GM18520 (cell line): ENCODE measurements around the gene AKT3.
"Not testable (repeated sequence)": the region's sequence is repeated elsewhere in the genome, so short reads cannot be mapped to it uniquely, and the experiment has no call there.

Experiments
- ATAC-seq: cut with Tn5 transposase; IDR thresholded peaks from one replicate; pipeline ENCODE4 v1.9.1; 2021; ENCODE audit not compliant: unreplicated experiment

Gene AKT3

DNA sequence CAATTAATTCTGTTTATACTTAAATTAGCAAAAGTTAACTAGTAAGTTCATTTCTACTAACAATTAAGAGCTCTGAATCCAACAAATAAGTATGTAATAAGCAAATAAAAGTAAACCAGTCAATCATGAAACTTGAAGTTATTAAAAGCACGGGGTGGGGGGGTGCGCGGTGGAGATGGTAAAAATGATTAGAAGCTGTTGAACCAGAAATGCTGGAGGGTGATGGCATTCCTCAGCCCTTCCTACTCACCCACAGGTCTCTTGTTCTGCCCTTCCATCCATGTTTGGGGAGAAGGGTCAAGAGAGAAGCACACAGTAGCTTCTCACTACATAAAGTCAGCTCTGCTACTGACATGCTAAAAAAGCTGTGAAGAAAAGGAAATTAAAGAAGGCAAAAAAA lies 63.5 kb downstream of the AKT3 start:
- ATAC-seq = no peak

DNA sequence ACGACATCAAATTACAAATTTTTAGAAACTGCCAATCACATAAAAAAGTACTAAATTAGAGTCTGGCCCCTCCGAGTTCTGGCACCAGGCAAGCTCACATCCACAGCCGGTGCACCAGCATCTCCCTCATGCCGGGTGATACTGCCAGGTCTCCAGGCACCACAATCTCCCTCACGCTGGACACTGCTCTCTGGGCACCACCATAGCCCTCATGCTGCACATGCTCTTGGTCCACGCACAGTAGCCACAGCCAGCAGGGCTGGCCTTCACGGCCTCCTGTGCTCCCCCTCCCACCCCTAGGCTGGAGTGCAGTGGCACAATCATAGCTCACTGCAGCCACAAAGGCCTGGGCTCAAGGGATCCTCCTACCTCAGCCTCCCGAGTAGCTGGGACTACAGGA lies 65.5 kb downstream of the AKT3 start:
- ATAC-seq = no peak

DNA sequence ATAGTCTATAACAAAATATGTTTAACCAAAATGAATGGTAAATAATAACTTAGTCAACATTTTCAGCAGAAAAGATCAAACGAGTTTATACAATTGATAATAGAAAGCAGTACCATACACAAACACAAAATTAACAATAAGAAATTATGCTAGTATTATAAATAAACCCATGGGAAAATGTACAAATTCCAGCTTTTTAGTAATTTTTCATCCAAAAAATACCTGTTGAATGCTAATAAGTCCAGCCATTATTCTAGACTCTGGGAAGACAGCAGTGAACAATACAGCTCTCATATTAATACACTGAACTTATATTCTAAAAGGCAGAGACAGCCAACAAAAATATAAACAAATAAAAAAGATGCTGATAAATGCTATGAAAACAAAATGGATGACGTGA lies 66.3 kb downstream of the AKT3 start:
- ATAC-seq = no peak

DNA sequence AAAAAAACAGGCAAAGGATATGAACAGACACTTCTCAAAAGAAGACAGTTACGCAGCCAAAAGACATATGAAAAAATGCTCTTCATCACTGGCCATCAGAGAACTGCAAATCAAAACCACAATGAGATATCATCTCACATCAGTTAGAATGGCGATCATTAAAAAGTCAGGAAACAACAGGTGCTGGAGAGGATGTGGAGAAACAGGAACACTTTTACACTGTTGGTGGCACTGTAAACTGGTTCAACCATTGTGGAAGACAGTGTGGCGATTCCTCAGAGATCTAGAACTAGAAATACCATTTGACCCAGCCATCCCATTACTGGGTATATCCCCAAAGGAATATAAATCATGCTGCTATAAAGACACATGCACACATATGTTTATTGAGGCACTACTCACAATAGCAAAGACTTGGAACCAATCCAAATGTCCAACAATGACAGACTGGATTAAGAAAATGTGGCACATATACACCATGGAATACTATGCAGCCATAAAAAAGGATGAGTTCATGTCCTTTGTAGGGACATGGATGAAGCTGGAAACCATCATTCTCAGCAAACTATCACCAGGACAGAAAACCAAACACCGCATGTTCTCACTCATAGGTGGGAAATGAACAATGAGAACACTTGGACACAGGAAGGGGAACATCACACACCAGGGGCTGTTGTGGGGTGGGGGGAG lies 77.5 kb downstream of the AKT3 start:
- not testable (repeated sequence) for ATAC-seq

DNA sequence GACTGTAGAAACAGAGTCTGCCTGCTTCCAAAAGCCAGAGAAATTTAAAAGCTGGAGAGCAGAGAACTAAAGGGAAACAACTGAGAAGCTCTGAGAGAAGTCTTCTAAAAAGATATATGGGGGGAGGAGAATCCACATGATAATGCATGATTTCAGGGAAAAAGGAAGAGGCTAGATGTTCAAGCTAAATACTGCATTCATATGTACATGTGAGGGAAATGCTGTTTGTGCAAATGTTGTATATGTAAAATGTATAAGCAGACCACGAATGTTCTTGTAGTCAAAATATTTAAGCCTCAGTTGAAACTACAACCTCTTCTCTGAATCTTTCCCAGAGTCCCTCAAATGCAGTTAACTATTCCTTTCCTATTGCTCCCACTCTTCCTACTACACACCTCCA lies 79.2 kb downstream of the AKT3 start:
- no peak for ATAC-seq

DNA sequence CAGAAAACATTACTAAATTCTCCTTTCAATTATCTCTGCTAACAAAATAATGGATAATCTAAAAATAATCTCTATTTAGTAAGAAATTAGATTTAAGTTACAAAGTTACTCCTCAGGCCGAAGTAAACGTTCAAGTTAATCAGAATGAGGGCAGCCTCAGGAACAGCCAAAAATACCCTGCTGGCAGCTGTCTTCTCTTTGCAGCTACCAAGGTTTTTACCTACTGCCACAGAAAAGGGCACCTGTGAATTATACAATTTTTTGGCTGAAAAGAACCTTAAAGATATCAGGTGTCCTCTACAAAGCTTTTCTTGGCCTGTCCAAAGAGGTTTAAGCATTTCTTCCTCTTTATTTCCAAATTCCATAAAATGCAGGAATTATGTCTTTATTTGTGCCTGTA lies 84.4 kb downstream of the AKT3 start:
- no peak for ATAC-seq

DNA sequence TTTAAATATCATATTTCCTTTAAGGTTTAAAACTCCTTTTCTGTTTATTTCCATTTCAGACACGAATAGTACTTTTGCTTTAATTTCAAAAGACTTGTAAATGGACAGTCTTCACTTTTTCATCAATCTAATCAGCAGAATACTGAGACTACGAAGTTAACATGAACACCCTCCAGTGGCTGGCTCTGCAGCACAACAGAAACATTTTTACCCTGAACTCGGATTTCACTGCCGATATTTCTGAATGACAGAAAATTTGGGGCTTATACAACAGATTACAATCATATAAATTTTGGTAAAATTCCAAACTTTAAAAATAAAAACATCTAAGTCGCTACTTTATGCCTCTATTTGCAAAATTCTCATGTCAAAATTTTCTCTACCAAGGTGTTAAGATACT lies 86.2 kb downstream of the AKT3 start:
- ATAC-seq = no peak

DNA sequence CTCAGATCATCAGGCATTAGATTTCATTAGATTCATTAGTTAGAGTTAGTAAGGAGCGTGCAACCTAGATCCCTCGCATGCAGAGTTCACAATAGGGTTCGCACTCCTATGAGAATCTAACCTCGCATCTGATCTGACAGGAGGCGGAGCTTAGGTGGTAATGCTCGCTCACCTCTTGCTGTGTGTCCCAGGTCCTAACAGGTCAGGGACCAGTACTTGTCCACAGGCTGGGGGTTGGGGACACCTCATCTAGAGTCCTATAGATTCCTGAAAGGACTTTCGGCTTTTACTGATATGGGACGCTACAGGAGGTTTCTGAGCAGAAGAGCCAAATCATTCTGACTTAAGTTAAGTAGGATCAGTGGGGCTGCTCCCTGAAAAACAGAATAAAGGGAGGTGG lies 91.4 kb downstream of the AKT3 start:
- ATAC-seq = no peak

DNA sequence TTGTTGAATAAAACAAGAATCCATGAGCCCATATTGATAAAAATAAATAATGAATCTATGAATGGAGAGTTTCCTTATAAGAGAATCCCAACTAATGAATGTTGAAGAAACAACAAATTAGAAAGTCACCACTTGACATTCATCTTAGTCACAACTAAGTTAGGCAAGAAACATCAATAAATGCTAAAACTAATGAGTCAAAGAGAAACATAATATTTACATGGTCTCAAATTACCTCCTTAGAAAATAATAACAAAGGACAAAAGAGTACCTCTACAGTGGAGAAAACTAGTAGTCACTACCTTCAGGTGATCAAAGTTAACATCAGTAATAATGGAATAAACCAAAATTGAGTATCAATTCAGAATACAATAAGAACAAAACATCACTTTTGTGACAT lies 93.5 kb downstream of the AKT3 start:
- no peak for ATAC-seq

DNA sequence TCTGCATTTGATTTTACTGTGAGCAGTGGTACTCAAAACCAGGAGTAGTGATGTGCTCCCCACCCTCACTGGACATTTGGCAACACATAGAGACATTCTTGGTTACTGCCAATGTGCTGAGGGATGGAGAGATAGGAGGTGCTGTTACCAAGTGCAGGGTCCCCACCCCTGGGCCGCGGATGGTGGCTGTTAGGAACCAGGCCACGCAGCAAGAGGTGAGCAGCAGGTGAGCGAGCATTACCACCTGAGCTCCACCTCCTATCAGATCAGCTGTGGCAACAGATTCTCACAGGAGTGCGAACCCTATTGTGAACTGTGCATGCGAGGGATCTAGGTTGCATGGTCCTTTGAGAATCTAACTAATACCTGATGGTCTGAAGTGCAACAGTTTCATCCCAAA lies 95.7 kb downstream of the AKT3 start:
- ATAC-seq = no peak

DNA sequence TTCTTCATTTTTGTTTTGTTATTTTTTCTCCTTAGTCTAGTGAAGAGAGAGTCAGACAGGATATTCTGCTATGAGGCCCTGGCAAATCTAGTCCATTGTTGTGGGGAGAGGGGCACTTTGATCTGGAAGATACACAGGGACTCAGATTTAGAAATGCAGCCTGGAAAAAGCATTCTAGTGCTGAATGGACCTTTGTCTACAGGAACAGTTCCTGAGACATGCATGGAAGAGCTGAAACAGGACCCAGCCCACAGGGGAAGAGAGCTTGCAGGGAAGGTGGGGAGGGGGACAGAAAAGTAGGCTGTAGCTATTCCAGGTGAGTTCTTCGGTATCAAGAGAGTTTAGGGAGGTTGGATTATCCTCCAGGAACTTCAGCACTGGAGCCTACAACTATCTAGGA lies 98.5 kb downstream of the AKT3 start:
- ATAC-seq = no peak

DNA sequence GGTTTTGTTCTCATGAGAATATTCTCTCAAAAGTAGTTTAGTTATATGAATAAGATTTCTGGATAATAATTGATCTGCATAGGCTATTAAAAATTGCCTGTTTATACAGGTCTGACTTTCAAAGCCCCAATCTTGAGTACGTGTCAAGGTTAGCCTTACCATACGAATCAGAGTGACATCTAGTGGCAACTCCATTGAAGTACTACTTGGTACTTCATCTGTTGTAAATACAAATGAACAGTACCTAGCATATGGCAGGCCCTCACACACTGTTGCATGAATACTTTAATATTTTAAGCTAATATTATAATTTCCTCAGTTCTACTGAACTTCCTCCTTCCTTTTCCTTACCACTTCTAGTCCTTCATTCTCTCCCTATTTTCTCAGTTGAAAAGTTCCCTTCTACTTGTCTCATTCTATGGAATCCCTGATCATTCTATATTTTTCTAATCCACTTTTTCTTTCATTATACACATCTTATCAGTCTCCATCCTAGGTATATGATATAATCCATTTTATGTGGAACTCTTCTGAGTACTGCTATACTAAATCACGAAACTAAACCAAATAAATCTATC lies 101.2 kb downstream of the AKT3 start:
- ATAC-seq = peak; percentile 93

DNA sequence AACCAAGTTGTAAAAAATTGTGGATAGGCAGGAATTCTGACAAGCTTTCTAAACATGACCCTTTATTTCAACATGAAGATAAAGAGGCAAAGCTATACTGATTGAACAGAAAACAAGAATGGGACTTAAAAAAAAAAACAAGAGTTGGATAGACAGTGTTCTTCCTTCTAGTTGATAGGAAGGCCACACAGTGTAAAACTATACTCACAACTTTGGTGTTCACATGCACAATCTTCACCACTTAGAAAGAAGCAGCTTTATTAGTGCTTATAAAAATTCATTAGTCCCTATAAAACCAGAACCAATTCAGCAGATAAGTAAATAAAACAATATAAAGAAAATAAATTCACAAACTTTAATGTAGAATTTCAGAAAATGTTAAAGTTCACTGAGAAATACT lies 101.8 kb downstream of the AKT3 start:
- no peak for ATAC-seq

DNA sequence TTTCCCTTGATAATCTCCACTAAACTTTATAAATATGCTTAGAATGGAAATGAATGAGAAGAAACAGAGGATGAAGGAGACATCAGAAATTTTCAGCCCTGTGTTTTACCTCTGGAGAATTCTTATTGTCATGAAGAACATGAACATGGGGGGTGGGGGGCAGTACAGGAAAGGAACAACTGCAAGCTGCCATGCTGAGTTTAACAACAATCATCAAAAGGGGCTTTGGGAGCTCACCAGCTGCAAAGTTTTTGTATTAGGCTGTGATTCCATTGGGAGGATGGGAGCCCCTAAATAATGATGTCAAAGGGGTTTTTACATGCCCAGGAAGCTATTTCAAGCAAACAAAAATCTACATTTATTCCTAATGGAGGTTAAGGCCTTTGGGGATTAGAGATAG lies 103.3 kb downstream of the AKT3 start:
- ATAC-seq = no peak

DNA sequence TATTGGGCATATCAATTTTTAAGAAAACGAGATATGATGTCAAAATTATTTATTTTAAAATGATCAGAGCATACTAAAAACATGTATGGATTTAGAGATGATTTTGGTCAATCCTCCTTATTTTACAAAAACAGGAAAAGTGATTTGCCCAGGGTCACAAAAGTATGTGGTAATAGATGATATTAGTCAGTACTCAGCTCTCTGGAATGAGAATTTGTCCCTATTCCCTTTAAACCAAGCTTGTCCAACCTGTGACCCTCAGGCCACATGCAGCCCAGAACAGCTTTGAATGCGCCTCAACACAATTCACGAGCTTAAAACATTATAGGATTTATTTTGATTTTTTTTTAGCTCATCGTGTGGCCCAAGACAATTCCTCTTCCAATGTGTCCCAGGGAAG lies 104.7 kb downstream of the AKT3 start:
- no peak for ATAC-seq

DNA sequence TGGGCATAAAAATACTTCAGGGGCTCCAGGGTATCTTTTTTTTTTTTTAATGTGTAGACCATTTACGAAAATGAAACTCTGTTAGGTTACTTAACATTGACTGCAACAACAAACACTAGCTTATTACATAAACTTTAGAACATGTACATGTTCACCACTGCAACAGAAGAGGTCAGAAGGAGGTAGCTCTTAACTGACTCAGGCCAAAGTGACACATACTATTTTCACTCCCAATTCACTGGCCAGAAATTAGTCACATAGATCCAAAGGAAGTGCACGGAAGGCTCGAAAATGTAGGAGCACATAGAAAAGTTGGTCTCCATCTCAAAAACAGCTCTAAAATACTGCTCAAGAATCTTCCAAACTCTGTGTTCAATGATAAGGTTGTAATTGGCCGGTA lies 107.2 kb downstream of the AKT3 start:
- ATAC-seq = no peak

DNA sequence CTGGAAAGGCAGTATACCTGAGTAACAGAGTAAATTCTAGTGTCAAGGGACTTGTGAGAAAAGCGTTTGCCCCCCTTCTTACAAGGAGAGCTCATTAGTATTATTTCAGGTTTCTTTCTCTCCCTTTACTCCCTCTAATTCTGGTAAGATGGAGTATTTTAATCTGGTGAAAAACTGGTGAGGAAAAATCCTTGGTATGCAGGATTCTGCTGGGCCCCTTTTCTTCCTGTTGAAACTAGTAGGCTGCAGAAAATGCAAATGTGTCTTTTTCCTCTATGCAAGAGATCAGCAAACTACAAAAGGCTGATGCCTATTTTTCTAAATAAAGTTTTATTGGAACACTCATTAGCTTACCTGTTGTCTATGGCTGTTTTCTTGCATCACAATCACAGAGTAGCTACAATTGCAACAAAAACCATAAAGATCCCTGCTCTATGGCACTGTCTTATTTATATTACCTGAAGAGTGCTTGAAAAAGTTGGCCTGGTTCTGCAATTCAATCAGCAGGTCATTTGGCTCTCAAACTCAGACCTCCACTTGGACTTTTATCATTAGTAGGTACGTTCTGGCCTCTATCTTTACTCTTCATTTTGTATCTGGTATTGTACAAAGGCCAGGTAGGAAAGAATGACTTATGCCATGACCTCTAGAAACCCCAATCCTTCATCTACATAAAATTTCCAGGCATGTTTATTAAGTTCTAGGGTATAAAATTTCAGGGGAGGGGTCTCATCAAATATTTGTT lies 109.6 kb downstream of the AKT3 start:
- ATAC-seq = no peak

DNA sequence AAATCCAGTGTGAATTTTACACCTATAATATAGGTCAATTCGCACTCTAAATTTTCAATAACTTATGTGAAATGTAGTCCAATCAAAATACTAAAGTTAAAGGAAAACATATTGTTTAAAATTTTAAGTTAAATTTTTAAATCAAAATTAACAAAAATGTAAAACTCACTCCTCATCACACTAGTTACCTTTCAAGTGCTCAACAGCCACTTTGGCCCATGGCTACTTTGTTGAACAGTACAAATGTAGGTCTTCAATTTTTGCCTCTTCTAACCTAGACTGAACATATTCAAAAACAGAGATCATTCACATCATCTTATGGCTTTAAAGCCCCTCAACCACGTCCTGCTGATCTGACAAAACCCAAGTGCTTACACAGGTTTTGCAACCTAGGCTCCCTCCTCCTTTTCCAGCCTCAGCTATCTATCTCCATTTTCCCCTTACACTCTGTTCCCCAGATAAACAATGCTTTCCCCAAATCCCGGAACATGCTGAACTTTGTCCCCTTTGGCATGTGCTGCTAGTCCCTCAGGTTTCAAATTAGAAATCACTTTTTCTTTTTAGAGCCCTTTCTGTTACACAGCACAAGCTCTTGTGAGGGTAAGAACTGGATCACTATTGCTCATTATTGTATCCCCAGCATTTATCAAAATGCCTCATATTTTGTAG lies 110.6 kb downstream of the AKT3 start:
- ATAC-seq = no peak

DNA sequence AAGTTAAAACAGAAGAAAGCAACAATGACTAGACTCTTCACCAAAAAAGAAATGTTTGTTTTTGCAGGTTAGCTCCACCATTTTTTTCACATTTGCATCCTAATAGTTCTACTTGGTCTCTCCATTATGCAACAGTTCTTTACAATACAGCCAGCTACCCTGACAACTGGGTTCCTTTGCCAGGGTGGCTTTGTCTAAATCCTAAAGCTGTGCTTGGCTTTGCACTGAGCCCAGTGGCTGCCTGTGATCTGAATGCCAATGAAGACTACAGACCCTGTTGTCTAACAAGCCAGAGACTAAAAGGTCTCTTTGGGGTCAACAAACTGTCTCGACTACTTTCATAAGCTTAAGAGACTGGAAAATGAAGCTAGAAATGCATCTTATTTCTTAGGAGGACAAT lies 112.0 kb downstream of the AKT3 start:
- ATAC-seq = no peak

DNA sequence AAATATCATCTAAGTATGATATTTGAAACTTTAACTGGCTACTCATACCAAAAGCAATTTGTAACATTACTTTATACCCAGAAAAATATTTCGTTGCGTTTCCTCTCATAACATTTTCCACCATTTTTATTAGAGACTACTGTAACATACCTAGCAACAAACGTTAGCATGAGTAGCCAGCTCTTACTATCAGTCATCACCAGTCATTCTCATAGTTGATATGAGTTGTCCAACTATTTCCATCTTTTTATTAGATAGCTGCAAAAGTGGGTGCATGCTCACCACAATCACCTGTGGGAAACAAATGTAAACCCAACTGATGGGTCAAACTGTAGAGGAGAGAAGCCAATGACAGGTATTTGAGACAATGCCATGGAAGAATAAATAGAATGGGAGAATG lies 114.6 kb downstream of the AKT3 start:
- ATAC-seq = no peak

DNA sequence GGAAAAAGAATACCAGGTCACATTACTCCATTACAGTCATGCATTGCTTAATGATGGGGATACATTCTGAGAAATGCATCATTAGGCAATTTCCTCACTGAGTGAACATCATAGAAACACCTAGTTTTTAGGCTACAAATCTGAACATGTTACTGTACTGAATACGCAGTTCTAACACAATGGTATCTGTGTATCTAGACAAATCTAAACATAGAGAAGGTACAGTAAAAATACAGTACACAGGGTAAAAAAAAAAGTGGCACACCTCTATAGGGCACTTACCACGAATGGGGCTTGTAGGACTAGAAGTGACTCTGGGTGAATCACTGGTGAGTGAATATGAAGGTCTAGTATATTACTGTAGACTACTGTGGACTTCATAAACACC lies 115.7 kb downstream of the AKT3 start:
- no peak for ATAC-seq

DNA sequence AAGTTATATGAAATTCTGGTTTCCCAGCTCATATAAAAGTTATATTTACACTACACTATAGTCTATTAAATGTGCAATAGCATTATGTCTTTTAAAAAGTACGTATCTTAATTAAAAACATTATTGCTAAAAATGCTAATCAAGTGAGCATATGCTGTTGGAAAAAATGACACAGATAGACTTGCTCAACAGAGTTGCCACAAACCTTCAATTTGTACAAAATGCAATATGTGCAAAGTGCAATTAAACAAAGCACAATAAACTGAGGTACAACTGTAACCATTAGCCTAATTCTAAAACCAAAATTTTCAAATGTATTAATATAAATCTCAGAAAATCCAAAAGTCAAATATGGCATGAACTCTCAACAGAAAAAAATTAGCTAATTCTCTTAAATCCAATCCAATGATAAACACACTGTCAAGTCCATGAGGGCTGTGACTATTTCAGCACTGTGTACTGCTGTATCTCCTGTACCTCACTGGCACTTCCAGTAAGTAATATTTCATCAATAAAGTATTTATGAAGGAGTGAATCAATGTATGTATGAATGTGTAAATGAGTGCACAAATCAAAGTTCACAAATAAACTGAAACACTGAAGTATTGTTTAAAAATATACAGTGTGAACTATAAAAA lies 116.3 kb downstream of the AKT3 start:
- no peak for ATAC-seq
